ENCODE data around the gene MTARC1.

The MTARC1 gene

GRCh38 chr1:220770245-220770913 lies 16.3 kb upstream of the MTARC1 start:
- DNase-seq = no peak

DNA sequence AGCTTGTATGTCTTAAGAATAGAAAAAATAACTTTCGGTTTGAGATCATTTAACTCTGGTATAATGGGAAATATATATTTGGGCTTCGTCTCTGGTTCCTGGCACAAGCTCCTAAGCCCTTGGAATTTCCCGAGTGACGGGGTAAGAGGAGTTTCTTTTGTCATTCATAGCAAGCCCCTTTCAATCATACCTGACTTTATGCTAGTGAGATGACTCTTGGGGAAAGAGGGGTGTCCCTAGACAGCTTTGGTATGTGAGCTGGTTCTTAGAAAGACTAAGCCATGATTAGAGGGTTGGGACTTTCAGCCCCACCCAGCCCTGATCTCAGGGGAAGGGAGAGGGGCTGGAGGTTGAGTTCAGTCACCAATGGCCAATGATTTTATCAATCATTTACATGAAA lies 13.9 kb upstream of the MTARC1 start:
- DNase-seq = no peak

DNA sequence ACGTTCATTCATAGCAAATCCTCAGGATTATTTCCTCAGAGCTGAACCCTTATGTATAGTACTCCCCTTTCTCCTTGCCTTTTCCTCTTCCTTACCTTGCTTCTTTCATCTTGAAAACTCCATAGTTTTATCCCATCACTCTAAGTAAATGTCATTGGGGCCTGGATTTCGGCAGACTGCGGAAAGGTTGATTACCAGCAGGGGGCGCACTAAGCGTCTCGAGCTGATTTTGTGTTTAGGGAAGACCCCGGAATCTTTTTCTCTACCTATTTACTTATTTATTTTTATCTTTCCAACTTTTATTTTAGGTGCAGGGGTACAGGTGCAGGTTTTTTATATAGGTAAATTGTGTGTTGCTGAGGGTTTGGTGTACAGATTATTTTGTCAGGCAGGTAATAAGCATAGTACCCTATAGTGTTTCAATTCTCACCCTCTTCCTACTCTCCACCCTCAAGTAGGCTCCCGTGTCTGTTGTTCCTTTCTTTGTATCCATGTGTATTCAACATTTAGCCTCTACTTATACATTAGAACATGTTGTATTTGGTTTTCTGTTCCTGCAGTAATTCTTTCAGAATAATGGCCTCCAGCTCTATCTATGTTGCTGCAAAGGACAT lies 11.4 kb upstream of the MTARC1 start:
- peak; percentile 14 for DNase-seq

DNA sequence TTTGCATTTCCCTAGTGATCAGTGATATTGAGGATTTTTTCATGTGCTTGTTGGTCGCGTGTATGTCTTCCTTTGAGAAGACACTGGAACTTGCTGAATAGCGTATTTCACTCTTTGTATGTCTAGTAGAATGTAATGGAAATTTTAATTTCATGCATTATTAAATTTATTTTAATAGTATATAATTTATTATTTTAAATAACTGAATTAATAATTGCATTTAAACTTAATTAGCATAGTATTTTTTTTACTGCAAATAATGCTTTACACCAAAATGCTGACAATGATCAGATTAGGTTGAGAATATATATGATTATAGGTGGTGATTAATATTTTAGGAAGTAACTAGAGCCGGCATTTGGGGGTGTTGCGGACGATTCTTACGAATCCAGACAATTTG lies 10.5 kb upstream of the MTARC1 start:
- no peak for DNase-seq

DNA sequence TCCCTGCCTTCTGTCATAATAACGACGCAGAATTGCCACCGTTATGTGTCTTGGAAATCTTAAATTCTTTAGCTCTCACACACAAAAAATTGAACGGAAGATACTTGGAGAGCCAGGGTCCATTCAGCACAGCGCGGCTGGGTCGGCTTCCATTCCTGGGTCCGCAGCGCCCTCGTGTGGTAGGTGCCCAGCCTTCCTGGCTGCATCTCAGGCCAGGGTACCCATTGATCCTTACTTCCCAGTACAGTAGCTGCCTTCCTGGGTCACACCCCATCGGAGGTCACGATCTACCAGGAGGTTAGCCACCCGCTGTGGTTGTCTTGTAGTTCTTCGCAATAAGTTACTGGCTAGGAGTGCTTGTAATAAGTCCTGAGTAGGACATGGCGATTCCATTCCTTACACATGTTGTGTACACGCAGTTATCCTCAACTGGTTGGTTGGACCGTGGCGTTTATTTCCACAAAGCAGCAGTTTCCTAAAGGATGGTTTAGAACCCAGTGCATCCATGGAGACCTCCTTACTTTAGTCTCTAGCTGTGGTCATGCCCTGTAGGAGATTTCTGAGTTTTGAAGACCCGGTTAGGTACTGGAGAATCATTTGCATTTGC lies 9.9 kb upstream of the MTARC1 start:
- DNase-seq = peak; percentile 65

DNA sequence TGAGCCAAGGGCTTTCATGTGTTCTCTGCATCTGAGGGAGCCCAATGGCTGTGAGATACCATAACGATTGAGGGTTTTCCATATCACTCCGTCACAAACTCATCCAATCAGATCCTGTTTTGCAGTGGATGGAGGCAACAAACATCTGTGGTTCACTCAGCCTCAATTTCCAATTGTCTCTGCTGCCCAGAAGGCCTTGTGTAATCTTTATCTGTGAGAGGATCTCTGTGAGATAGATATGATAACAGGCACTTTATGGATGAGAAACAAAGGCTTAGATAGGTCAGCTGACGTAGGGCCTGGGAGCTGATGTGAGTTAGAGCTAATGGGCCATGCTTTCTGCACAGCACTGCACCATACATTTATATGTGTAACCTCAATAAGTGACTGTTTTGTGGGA lies 3.3 kb upstream of the MTARC1 start:
- no peak for DNase-seq

GRCh38 chr1:220784751-220785150 lies 2.0 kb upstream of the MTARC1 start:
- DNase-seq = no peak

DNA sequence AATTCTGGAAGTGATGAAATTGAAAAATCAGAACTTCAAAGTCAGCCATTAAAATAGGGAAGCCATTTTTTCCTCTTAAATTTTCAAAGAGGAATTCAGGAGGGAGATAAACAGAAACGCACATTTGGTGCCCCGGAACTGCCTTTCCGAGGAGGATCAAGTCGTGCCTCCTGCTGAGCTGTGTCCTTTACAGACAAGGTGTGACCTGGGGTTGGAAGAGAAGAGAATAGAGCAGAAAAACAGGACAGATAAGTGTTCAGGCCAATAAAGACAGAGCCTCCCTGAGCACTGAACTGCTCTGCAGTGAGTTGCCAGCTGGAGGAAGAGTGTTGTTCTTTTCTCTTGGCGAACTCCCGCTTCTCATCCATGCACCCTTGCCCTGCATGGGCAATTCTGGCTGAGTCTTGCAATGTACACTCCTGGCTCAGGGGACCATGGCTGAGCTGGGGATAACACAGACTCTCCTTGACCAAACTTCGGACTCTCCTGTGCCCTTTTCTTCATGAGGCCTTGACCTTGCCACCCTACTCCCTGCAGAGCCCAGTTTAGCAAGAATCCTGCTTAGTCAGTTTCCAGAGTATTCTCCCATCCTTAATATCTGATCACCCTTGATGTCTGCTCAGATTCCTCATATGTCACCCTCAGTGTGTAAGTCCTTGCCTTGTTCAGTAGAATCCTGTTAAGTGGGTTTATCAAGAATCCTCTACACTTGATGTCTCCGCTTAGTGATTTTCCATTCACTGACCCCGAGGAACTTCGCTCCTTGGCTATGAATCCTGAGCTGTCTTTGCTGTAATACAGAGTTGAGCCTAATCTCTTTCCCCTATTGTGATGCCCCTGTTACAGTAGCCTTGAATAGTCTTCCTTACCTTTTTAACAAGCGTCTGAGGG lies 1.3 kb upstream of the MTARC1 start:
- DNase-seq = no peak

- no peak for DNase-seq
Observed at GRCh38 chr1:220786057-220786336, 716 bp upstream of the MTARC1 start.

GRCh38 chr1:220787069-220787619 lies 431 bp downstream of the MTARC1 start:
- no peak for DNase-seq

DNA sequence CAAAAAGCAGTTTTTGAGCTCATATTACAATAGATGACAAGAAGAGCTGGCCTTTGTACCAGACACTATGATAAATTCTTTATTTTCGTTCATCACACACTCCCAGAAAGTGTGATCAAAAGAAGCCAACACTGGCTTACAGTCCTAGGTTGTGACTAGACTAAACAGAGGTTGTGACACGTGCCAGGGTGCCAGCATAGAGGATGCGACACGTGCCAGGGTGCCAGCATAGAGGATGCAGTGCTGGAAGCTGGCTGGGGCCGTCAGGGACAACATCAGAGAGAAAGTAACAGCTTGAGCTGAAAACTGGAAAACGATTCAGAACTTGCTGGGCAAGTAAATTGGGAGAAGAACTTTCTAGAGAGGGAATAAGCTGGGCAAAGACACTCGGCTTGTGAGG lies 2.2 kb downstream of the MTARC1 start:
- DNase-seq = no peak

GRCh38 chr1:220789532-220790147 lies 2.9 kb downstream of the MTARC1 start:
- no peak for DNase-seq

DNA sequence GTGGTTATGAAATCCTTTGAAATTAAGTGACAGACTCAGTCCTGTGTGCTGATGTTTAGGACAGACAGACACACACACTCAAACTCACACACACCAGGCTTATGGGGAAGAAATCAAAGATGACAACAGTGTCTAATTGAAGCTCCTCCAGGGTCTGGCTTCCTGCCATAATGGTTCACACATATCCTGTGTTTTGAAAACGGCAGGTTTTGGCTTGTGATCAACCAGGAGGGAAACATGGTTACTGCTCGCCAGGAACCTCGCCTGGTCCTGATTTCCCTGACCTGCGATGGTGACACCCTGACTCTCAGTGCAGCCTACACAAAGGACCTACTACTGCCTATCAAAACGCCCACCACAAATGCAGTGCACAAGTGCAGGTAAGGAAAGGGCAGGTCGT lies 4.6 kb downstream of the MTARC1 start:
- peak; percentile 28 for DNase-seq

GRCh38 chr1:220791956-220792355 lies 5.2 kb downstream of the MTARC1 start:
- DNase-seq = no peak

DNA sequence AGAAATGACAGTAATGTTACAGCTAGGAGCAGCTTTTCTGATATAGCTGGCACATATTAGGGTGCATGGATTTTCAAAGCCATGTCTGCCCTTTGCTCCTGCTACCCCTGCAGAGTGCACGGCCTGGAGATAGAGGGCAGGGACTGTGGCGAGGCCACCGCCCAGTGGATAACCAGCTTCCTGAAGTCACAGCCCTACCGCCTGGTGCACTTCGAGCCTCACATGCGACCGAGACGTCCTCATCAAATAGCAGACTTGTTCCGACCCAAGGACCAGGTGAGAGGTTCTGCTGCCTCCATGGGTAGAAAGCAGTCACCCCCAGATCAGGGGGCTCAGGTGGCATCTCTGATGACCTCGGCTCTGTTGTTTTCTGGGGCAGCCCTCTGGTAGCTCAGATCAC lies 9.8 kb downstream of the MTARC1 start:
- DNase-seq = no peak

- no peak for DNase-seq
Observed at GRCh38 chr1:220797044-220797443, 10.3 kb downstream of the MTARC1 start.

GRCh38 chr1:220797553-220797952 lies 10.8 kb downstream of the MTARC1 start:
- no peak for DNase-seq

- no peak for DNase-seq
Observed at GRCh38 chr1:220798338-220798737, 11.6 kb downstream of the MTARC1 start.

GRCh38 chr1:220800262-220800661 lies 13.5 kb downstream of the MTARC1 start:
- no peak for DNase-seq

- peak; percentile 41 for DNase-seq
Observed at GRCh38 chr1:220803401-220804201, 16.9 kb downstream of the MTARC1 start.

DNA sequence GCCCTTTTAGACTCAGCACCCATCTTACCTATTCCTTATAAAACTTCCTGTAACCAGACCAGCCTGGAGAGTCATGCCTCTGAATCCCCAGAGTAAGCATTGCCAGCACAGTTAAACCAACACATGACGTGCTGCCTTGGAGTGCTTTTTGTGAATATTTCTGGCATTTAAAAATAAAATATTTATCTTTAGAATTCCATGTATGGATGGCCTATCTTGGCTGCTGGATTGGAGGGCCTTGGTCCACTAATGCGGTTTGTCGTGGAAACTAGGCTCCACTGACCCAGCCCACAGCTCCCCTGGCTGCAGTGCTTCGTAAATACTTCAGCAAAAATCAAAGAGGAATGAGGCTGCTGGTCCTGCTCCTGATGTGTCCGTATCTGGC lies 17.5 kb downstream of the MTARC1 start:
- DNase-seq = no peak

GRCh38 chr1:220806408-220806807 lies 19.7 kb downstream of the MTARC1 start:
- DNase-seq = no peak
